ENCODE results near the gene TMEM229B. TPM values are rescaled to one million over a fixed set of nuclear protein-coding genes. Genes with fewer than 3 reads are reported as not detected.

The TMEM229B gene
- polyA plus RNA-seq, 1 of the 3 experiments (the other 2 are of a cell fraction), result 0.16 TPM

- Histone ChIP-seq H3K4me2 (no peak overlapping the region), H3K9ac (no peak overlapping the region), H3F3A (replicated peaks; ENCODE audit: insufficient read depth) (no peaks in the 10 kb centered on the region), H3K36me3 (replicated peaks in 1 of 2; ENCODE audit: control insufficient read depth in 1 of 2, insufficient read depth in 2 of 2, low read length in 1 of 2) (no peaks in the 10 kb centered on the region), H3K27ac (ENCODE audit: low read depth in 2 of 2, low read length in 1 of 2) (no peak overlapping the region), H3K79me2 (ENCODE audit: insufficient read depth) (no peaks in the 10 kb centered on the region), H4K20me1 (ENCODE audit: insufficient read depth) (no peaks in the 10 kb centered on the region), H3K27me3 (ENCODE audit: insufficient read depth) (no peaks in the 10 kb centered on the region; the same call in 1 of the 2 replicates), H3K4me3 (ENCODE audit: low read depth in 2 of 2, low read length in 1 of 2) (no peak overlapping the region), H2AFZ (ENCODE audit: low read depth) (no peak overlapping the region), H3K9me2 (no peaks in the 10 kb centered on the region), H3K4me1 (ENCODE audit: control insufficient read depth in 1 of 2, insufficient read depth in 2 of 2, low read depth in 1 of 2, low read length in 1 of 2) (no peaks in the 10 kb centered on the region), H3K9me3 (no peaks in the 10 kb centered on the region)
- TF ChIP-seq ELF1 (IDR thresholded peaks at IDR 0.05), result no peak
- no peak for TF ChIP-seq GABPA (IDR thresholded peaks at IDR 0.05; ENCODE audit: low read depth)
- no peak for TF ChIP-seq CTCF (IDR thresholded peaks at IDR 0.05)
- no peak for TF ChIP-seq TEAD4 (IDR thresholded peaks at IDR 0.05; ENCODE audit: borderline replicate concordance, insufficient read depth)
- no peak for DNase-seq
- 86% methylated on average over 7 of the region's 9 CpGs for WGBS (ENCODE audit: low lambda C conversion rate)
- POLR2A ChIA-PET, result no interaction called here
- CTCF ChIA-PET, result interaction anchor here (1.1 to 15.0 kb wide), 8 partner anchors 8 to 275 kb away, joined by 3 to 319 read pairs (median 32); partner anchors contain the start of gene PLEK2
Measured at GRCh38 chr14:67429510-67430205, 58.9 kb downstream of the TMEM229B start.

GRCh38 chr14:67428501-67429031 is 60.0 kb downstream of the TMEM229B start:
- Histone ChIP-seq H3K27ac (ENCODE audit: low read depth in 2 of 2, low read length in 1 of 2) (no peak overlapping the region), H3K4me2 (no peak overlapping the region), H3K36me3 (replicated peaks in 1 of 2; ENCODE audit: control insufficient read depth in 1 of 2, insufficient read depth in 2 of 2, low read length in 1 of 2) (no peaks in the 10 kb centered on the region), H3K9me2 (no peaks in the 10 kb centered on the region), H3K9ac (no peak overlapping the region), H3K4me1 (ENCODE audit: control insufficient read depth in 1 of 2, insufficient read depth in 2 of 2, low read depth in 1 of 2, low read length in 1 of 2) (no peaks in the 10 kb centered on the region), H2AFZ (ENCODE audit: low read depth) (no peak overlapping the region), H3K79me2 (ENCODE audit: insufficient read depth) (no peaks in the 10 kb centered on the region), H3K27me3 (ENCODE audit: insufficient read depth) (no peaks in the 10 kb centered on the region; the same call in 1 of the 2 replicates), H3K9me3 (no peaks in the 10 kb centered on the region), H4K20me1 (ENCODE audit: insufficient read depth) (no peaks in the 10 kb centered on the region), H3K4me3 (ENCODE audit: low read depth in 2 of 2, low read length in 1 of 2) (no peak overlapping the region), H3F3A (replicated peaks; ENCODE audit: insufficient read depth) (no peaks in the 10 kb centered on the region)
- POLR2A ChIA-PET, result interaction anchor here (0.9 kb wide), 1 partner anchor 143 kb away, joined by 3 read pairs; no protein-coding TSS in a partner anchor
- WGBS (ENCODE audit: low lambda C conversion rate), result 74% methylated on average over 7 of the region's 7 CpGs
- CTCF ChIA-PET, result interaction anchor here (0.5 to 15.0 kb wide), 19 partner anchors 9 to 276 kb away, joined by 3 to 319 read pairs (median 12); partner anchors contain the start of genes ATP6V1D, EIF2S1, PIGH and PLEK2
- DNase-seq, result no peak
- peak; percentile 37; the same call in 1 of the 2 replicates for TF ChIP-seq FOSL2 (IDR thresholded peaks at IDR 0.05; ENCODE audit: borderline replicate concordance, low read depth)
- no peak for TF ChIP-seq ZBTB33 (IDR thresholded peaks at IDR 0.05; ENCODE audit: borderline replicate concordance, low read depth)

All from SK-N-SH (cell line).